SK-N-SH (cell line): ENCODE data around the gene SRCIN1.

Experiments
- EZH2phosphoT487 ChIP-seq: fragments of 200-600 bp; sonication (generic); IDR thresholded peaks from 2 replicates; pipeline ENCODE4 v1.6.1; 2017; ENCODE audit warnings: low read depth, mixed run types, mild to moderate bottlenecking, antibody characterized with exemption, moderate library complexity, borderline replicate concordance
- POLR2AphosphoS5 ChIP-seq: IDR thresholded peaks from 2 replicates; pipeline ENCODE4 v1.6.1; 2012; ENCODE audit warnings: low read depth, low read length
- RAD21 ChIP-seq: IDR thresholded peaks from 2 replicates; pipeline ENCODE4 v1.6.1; 2012; ENCODE audit warnings: mild to moderate bottlenecking, low read length
- REST ChIP-seq: IDR thresholded peaks from 2 replicates; pipeline ENCODE4 v1.6.1; 2012; ENCODE audit warnings: mild to moderate bottlenecking, low read depth, low read length, moderate library complexity
- RFX5 ChIP-seq: IDR thresholded peaks from 2 replicates; pipeline ENCODE4 v1.6.1; 2012; ENCODE audit warnings: mild to moderate bottlenecking, improper control_type of control experiment, low read length
- YY1 ChIP-seq: IDR thresholded peaks from 2 replicates; pipeline ENCODE4 v1.4.0; 2012; ENCODE audit warnings: low read depth, mild to moderate bottlenecking

GRCh38 chr17:38600416-38600815 is 5.3 kb downstream of the SRCIN1 start:
- TF ChIP-seq RAD21, result no peak
- no peak for TF ChIP-seq RFX5
- TF ChIP-seq POLR2AphosphoS5, result no peak
- TF ChIP-seq REST, result no peak
- no peak for TF ChIP-seq EZH2phosphoT487
- TF ChIP-seq YY1, result no peak
